Measurements from ENCODE around the gene TSPAN15. TPM values are rescaled to one million over a fixed set of nuclear protein-coding genes. Genes with fewer than 3 reads are reported as not detected.

Gene TSPAN15
- total and polyA plus RNA-seq, 9 donors, result 2.8 to 13.7 (median 5.6) TPM

GRCh38 chr10:69500864-69501468 is 49.7 kb downstream of the TSPAN15 start:
- no peaks in the 10 kb centered on the region for H3K27me3 ChIP-seq
- WGBS, 3 donors, result 87 to 92% (median 87%) methylated on average over 12 of the region's 12 CpGs
- intact Hi-C loops (cut with DNase I), result loop anchor here in 1 of 4 donors (5.0 kb wide), 1 partner anchor 59 kb away; no protein-coding TSS in a partner anchor
- no peak for TF ChIP-seq POLR2A (IDR thresholded peaks at IDR 0.05)
- no peak for TF ChIP-seq CTCF (IDR thresholded peaks at IDR 0.05)
- H3K4me1 ChIP-seq (ENCODE audit: insufficient read depth), result no peaks in the 10 kb centered on the region
- no peak overlapping the region for H3K4me3 ChIP-seq
- no peak for DNase-seq
- no peaks in the 10 kb centered on the region for H3K36me3 ChIP-seq
- H3K27ac ChIP-seq, result no peak overlapping the region
- H3K9me3 ChIP-seq, result no peaks in the 10 kb centered on the region

GRCh38 chr10:69501657-69502056 is 50.4 kb downstream of the TSPAN15 start:
- intact Hi-C loops (cut with DNase I), result loop anchor here in 1 of 4 donors (5.0 kb wide), 1 partner anchor 59 kb away; no protein-coding TSS in a partner anchor
- no peak for DNase-seq
- H3K9me3 ChIP-seq, result no peaks in the 10 kb centered on the region
- no peaks in the 10 kb centered on the region for H3K36me3 ChIP-seq
- WGBS, 3 donors, result 85 to 91% (median 90%) methylated on average over 6 of the region's 6 CpGs
- H3K4me3 ChIP-seq, result no peak overlapping the region
- no peaks in the 10 kb centered on the region for H3K27me3 ChIP-seq
- H3K27ac ChIP-seq, result no peak overlapping the region
- TF ChIP-seq CTCF (IDR thresholded peaks at IDR 0.05) (no peak), POLR2A (IDR thresholded peaks at IDR 0.05) (no peak), EP300 (IDR thresholded peaks at IDR 0.05) (no peak)
- no peaks in the 10 kb centered on the region for H3K4me1 ChIP-seq (ENCODE audit: insufficient read depth)

GRCh38 chr10:69502589-69502988 is 51.3 kb downstream of the TSPAN15 start:
- TF ChIP-seq EP300 (IDR thresholded peaks at IDR 0.05), result no peak
- no peak for TF ChIP-seq POLR2A (IDR thresholded peaks at IDR 0.05)
- no peak for TF ChIP-seq CTCF (IDR thresholded peaks at IDR 0.05)
- DNase-seq, result no peak
- WGBS, 3 donors, result 90 to 96% (median 95%) methylated on average over 4 of the region's 4 CpGs
- Histone ChIP-seq H3K36me3 (no peaks in the 10 kb centered on the region), H3K9me3 (no peaks in the 10 kb centered on the region), H3K4me1 (ENCODE audit: insufficient read depth) (no peaks in the 10 kb centered on the region), H3K27me3 (no peaks in the 10 kb centered on the region), H3K4me3 (no peak overlapping the region), H3K27ac (no peak overlapping the region)
- intact Hi-C loops (cut with DNase I), result loop anchor here in 1 of 4 donors (5.0 kb wide), 1 partner anchor 60 kb away; no protein-coding TSS in a partner anchor

- H3K4me1 ChIP-seq (ENCODE audit: insufficient read depth), result no peaks in the 10 kb centered on the region
- intact Hi-C loops (cut with DNase I), result loop anchor here in 1 of 4 donors (5.0 kb wide), 1 partner anchor 61 kb away; no protein-coding TSS in a partner anchor
These were observed 52.0 kb downstream of the TSPAN15 start for GRCh38 chr10:69503001-69503895.

More at GRCh38 chr10:69503001-69503895, 52.0 kb downstream of the TSPAN15 start:
- DNase-seq, result no peak
- Histone ChIP-seq H3K9me3 (no peaks in the 10 kb centered on the region), H3K27me3 (no peaks in the 10 kb centered on the region), H3K4me3 (no peak overlapping the region), H3K27ac (no peak overlapping the region), H3K36me3 (no peaks in the 10 kb centered on the region)
- WGBS, 3 donors, result 71 to 77% (median 77%) methylated on average over 18 of the region's 18 CpGs
- TF ChIP-seq EP300 (IDR thresholded peaks at IDR 0.05), result no peak
- TF ChIP-seq POLR2A (IDR thresholded peaks at IDR 0.05), result no peak
- TF ChIP-seq CTCF (IDR thresholded peaks at IDR 0.05), result no peak
